H1 (cell line): ENCODE results near the gene HDC. TPM values are rescaled to one million over a fixed set of nuclear protein-coding genes. Genes with fewer than 3 reads are reported as not detected.

ENCODE experiments used
- CTCF ChIA-PET: fragments of 300-600 bp; sonication (Branson Sonifier 250); formaldehyde crosslinking; loops from one replicate; lab custom pipeline; 2021; ENCODE audit not compliant: partially characterized antibody; lab: Charles Lee
- POLR2A ChIA-PET: fragments of 300-600 bp; sonication (Branson Sonifier 250); formaldehyde crosslinking; loops from one replicate; lab custom pipeline; 2021; ENCODE audit warnings: inconsistent platforms; ENCODE audit not compliant: partially characterized antibody; lab: Charles Lee
- DNase-seq, 2 experiments: peaks; one replicate each; pipeline versions ENCODE4 v3.0.0 to v3.0.0-alpha.2; 2010 to 2022; ENCODE audit warnings: low spot score in 2 of 2, low read depth in 1 of 2, mixed read lengths in 1 of 2
- FAIRE-seq: peaks from 2 replicates; lab custom pipeline; 2011; peaks lifted over from hg19 to GRCh38; lab: Jason Lieb, UNC
- H2AFZ ChIP-seq: 2 replicates; pipeline ENCODE4 v1.8.1; 2012; ENCODE audit warnings: low read length, inconsistent platforms
- H2AK5ac ChIP-seq: 2 replicates; pipeline ENCODE4 v1.6.1; 2013; ENCODE audit warnings: low read depth, low read length
- H2BK120ac ChIP-seq: replicated peaks from 2 replicates; pipeline ENCODE3; 2013; ENCODE audit warnings: low read depth, low read length, inconsistent platforms
- H2BK12ac ChIP-seq: 2 replicates; pipeline ENCODE4 v1.6.1; 2013; ENCODE audit warnings: low read depth, low read length
- H2BK15ac ChIP-seq: 2 replicates; pipeline ENCODE4 v1.6.1; 2013; ENCODE audit warnings: low read length
- H2BK20ac ChIP-seq: 2 replicates; pipeline ENCODE4 v1.6.1; 2013; ENCODE audit warnings: low read length
- H2BK5ac ChIP-seq: 2 replicates; pipeline ENCODE4 v1.6.1; 2013; ENCODE audit warnings: low read depth, low read length
- H3K14ac ChIP-seq: 2 replicates; pipeline ENCODE4 v1.6.1; 2013; ENCODE audit warnings: inconsistent platforms; ENCODE audit not compliant: insufficient read length
- H3K18ac ChIP-seq: 2 replicates; pipeline ENCODE4 v1.6.1; 2013; ENCODE audit warnings: low read length; ENCODE audit errors: extremely low read depth
- H3K23ac ChIP-seq: 2 replicates; pipeline ENCODE4 v1.6.1; 2013; ENCODE audit warnings: inconsistent platforms; ENCODE audit not compliant: insufficient read length
- H3K23me2 ChIP-seq: 2 replicates; pipeline ENCODE4 v1.6.1; 2013; ENCODE audit warnings: low read depth, low read length
- H3K27ac ChIP-seq: 2 replicates; pipeline ENCODE4 v1.6.1; 2011; ENCODE audit warnings: low read depth, low read length, inconsistent platforms
- H3K27me3 ChIP-seq, 4 experiments: replicated peaks in 1 of 4; 1 replicate in 1 of 4; 2 replicates in 3 of 4; pipeline versions ENCODE4 v1.6.1 to v1.8.1; 2011 to 2013; ENCODE audit warnings: low read length in 3 of 4, mild to moderate bottlenecking in 3 of 4, inconsistent platforms in 2 of 4, mixed read lengths in 2 of 4, moderate library complexity in 1 of 4; ENCODE audit not compliant: control insufficient read depth in 3 of 4, insufficient read depth in 3 of 4; ENCODE audit errors: extremely low read depth in 1 of 4
- H3K36me3 ChIP-seq, 4 experiments: 2 replicates each; pipeline versions ENCODE4 v1.6.1 to v1.8.1; 2011 to 2013; ENCODE audit warnings: mild to moderate bottlenecking in 4 of 4, low read length in 3 of 4, moderate library complexity in 2 of 4, control low read depth in 1 of 4, inconsistent platforms in 1 of 4; ENCODE audit not compliant: insufficient read depth in 4 of 4, control insufficient read depth in 2 of 4
- H3K4ac ChIP-seq: replicated peaks from 2 replicates; pipeline ENCODE3; 2013; ENCODE audit warnings: low read length, low read depth, mixed read lengths, inconsistent platforms; ENCODE audit not compliant: insufficient read length
- H3K4me1 ChIP-seq, 4 experiments: replicated peaks in 1 of 4; 1 replicate in 1 of 4; 2 replicates in 3 of 4; pipeline versions ENCODE4 v1.6.1 to v1.8.1; 2011 to 2013; ENCODE audit warnings: low read length in 3 of 4, inconsistent platforms in 2 of 4, mixed read lengths in 1 of 4; ENCODE audit not compliant: insufficient read depth in 4 of 4, control insufficient read depth in 3 of 4
- H3K4me2 ChIP-seq, 2 experiments: 2 replicates each; pipeline versions ENCODE4 v1.6.1 to v1.8.1; 2011 to 2013; ENCODE audit warnings: low read depth in 2 of 2, low read length in 2 of 2, control low read depth in 1 of 2, inconsistent platforms in 1 of 2, mild to moderate bottlenecking in 1 of 2; ENCODE audit not compliant: insufficient read depth in 1 of 2
- H3K4me3 ChIP-seq, 4 experiments: fragments of 200-600, 300-600 bp in 1 of 4; sonication (generic), shearing (Covaris generic), sonication (Bioruptor Twin) in 1 of 4; 2 replicates each; pipeline versions ENCODE4 v1.5.1 to v1.8.1; 2011 to 2016; ENCODE audit warnings: low read length in 4 of 4, low read depth in 3 of 4, control low read depth in 2 of 4, inconsistent platforms in 2 of 4, mild to moderate bottlenecking in 2 of 4, mixed read lengths in 1 of 4, moderate library complexity in 1 of 4; ENCODE audit not compliant: insufficient read depth in 2 of 4; ENCODE audit errors: extremely low read depth in 1 of 4
- H3K56ac ChIP-seq: replicated peaks from 2 replicates; pipeline ENCODE3; 2013; ENCODE audit warnings: low read depth, mild to moderate bottlenecking, mixed read lengths, low read length, inconsistent platforms; ENCODE audit not compliant: insufficient read length
- H3K79me1 ChIP-seq: 2 replicates; pipeline ENCODE4 v1.6.1; 2013; ENCODE audit warnings: low read depth, low read length, control low read depth
- H3K79me2 ChIP-seq, 2 experiments: 2 replicates each; pipeline versions ENCODE4 v1.6.1 to v1.8.1; 2012 to 2013; ENCODE audit warnings: low read length in 2 of 2, mild to moderate bottlenecking in 2 of 2, inconsistent platforms in 1 of 2; ENCODE audit not compliant: insufficient read depth in 2 of 2, control insufficient read depth in 1 of 2
- H3K9ac ChIP-seq, 4 experiments: replicated peaks in 1 of 4; 1 replicate in 1 of 4; 2 replicates in 3 of 4; pipeline versions ENCODE4 v1.6.1 to v1.8.1; 2011 to 2013; ENCODE audit warnings: low read depth in 3 of 4, low read length in 3 of 4, control low read depth in 2 of 4, mild to moderate bottlenecking in 2 of 4, moderate library complexity in 2 of 4, inconsistent platforms in 1 of 4; ENCODE audit errors: extremely low read depth in 1 of 4
- H3K9me3 ChIP-seq, 2 experiments: 2 replicates each; pipeline versions ENCODE4 v1.6.1 to v1.8.1; 2012 to 2013; ENCODE audit warnings: mild to moderate bottlenecking in 2 of 2, moderate library complexity in 2 of 2, control low read depth in 1 of 2, inconsistent platforms in 1 of 2, low read depth in 1 of 2, low read length in 1 of 2, mixed read lengths in 1 of 2; ENCODE audit not compliant: insufficient read depth in 2 of 2
- H4K20me1 ChIP-seq, 2 experiments: replicated peaks in 1 of 2; 2 replicates each; pipeline versions ENCODE3 to v1.8.1; 2011 to 2013; ENCODE audit warnings: inconsistent platforms in 2 of 2, low read length in 2 of 2, mild to moderate bottlenecking in 1 of 2; ENCODE audit not compliant: insufficient read depth in 2 of 2, control insufficient read depth in 1 of 2
- H4K5ac ChIP-seq: 2 replicates; pipeline ENCODE4 v1.6.1; 2013; ENCODE audit warnings: low read length, low read depth, mixed read lengths, inconsistent platforms; ENCODE audit not compliant: insufficient read length
- H4K8ac ChIP-seq: 2 replicates; pipeline ENCODE4 v1.8.0; 2013; ENCODE audit warnings: mild to moderate bottlenecking, moderate library complexity, low read length, inconsistent platforms; ENCODE audit not compliant: insufficient read depth; ENCODE audit errors: extremely low read depth
- H4K91ac ChIP-seq: replicated peaks from 2 replicates; pipeline ENCODE3; 2013; ENCODE audit warnings: low read length, mixed read lengths, inconsistent platforms; ENCODE audit not compliant: insufficient read length
- FOSL1 ChIP-seq: IDR thresholded peaks from 2 replicates; pipeline ENCODE4 v1.6.1; 2011; ENCODE audit warnings: mild to moderate bottlenecking, low read depth, low read length, moderate library complexity; ENCODE audit not compliant: insufficient read depth
- MAX ChIP-seq: IDR thresholded peaks from 2 replicates; pipeline ENCODE4 v1.6.1; 2012; ENCODE audit warnings: inconsistent platforms
- SP2 ChIP-seq: IDR thresholded peaks from 2 replicates; pipeline ENCODE4 v1.6.1; 2012; ENCODE audit warnings: mild to moderate bottlenecking, low read length, inconsistent platforms
- SP4 ChIP-seq: IDR thresholded peaks from 2 replicates; pipeline ENCODE4 v1.6.1; 2012; ENCODE audit warnings: low read length, inconsistent platforms
- WGBS, 2 experiments: shearing (Covaris generic) in 1 of 2; methylation state at CpG; one replicate each; pipeline versions ENCODE4 v1.1.6 to v1.1.7; 2013 to 2015; ENCODE audit warnings: low lambda C conversion rate in 2 of 2, mixed read lengths in 2 of 2, inconsistent platforms in 1 of 2, low coverage in 1 of 2, missing lambda C conversion rate in 1 of 2; ENCODE audit not compliant: insufficient replicate concordance in 2 of 2, insufficient coverage in 1 of 2, insufficient read length in 1 of 2; ENCODE audit errors: extremely low coverage in 1 of 2, missing lambda C conversion rate in 1 of 2; 5-methylcytosine and 5-hydroxymethylcytosine counted together
- polyA plus RNA-seq, 7 experiments: library from polyadenylated mRNA; depleted of rRNA in 3 of 7; stranded (reverse) in 5 of 7; unstranded in 2 of 7; fragments of >200 nt in 5 of 7; fragments of 200-250 nt in 2 of 7; gene quantifications; 1 replicate in 5 of 7; 2 replicates in 1 of 7; 4 replicates in 1 of 7; pipeline versions ENCODE4 v1.2.1 to v1.2.3, GENCODE V29; 2011 to 2013; ENCODE audit warnings: missing spikeins in 2 of 7, mixed read lengths in 2 of 7
- total RNA-seq: library from RNA; stranded (reverse); fragmentation: NEBNext Ultra II Directional; extraction: Animal tissue kit (Norgen Biotek cat#: 25700); gene quantifications from 2 replicates; pipeline ENCODE4 v1.2.1, GENCODE V29; 2021

Gene HDC
- total and polyA plus RNA-seq, 2 of the 8 experiments (the other 6 are each of a cell fraction or from before 2014, with no cell fraction given) = 0.20 to 0.22 TPM

GRCh38 chr15:50302581-50302980 lies 37.1 kb upstream of the HDC start:
- H3K36me3 ChIP-seq = peaks cover 0 to 30% (median 10%) of the 10 kb centered on the region in 4 experiments; a peak in 5 of 8 replicates
- POLR2A ChIA-PET = no interaction called here
- TF ChIP-seq SP4 (no peak), FOSL1 (no peak), SP2 (no peak), MAX (no peak)

More at GRCh38 chr15:50302581-50302980, 37.1 kb upstream of the HDC start:
- H3K4me1 ChIP-seq = no peaks in the 10 kb centered on the region
- DNase-seq = no peak
- no peak overlapping the region for H3K4me2 ChIP-seq
- no peak overlapping the region for H2BK20ac ChIP-seq
- H2BK120ac ChIP-seq = no peak overlapping the region
- no peak overlapping the region for H3K27ac ChIP-seq
- no peaks in the 10 kb centered on the region; a peak in 1 of 4 replicates for H3K9me3 ChIP-seq
- no peak overlapping the region for H4K91ac ChIP-seq
- H2BK15ac ChIP-seq = no peak overlapping the region
- no peak overlapping the region for H2AFZ ChIP-seq
- H3K4ac ChIP-seq = no peak overlapping the region
- no peaks in the 10 kb centered on the region for H3K79me1 ChIP-seq
- no peak overlapping the region for H3K56ac ChIP-seq
- H4K5ac ChIP-seq = no peak overlapping the region
- no peak overlapping the region for H3K14ac ChIP-seq
- no peak for FAIRE-seq
- H3K27me3 ChIP-seq = no peaks in the 10 kb centered on the region
- H2AK5ac ChIP-seq = no peak overlapping the region
- no peak overlapping the region for H2BK12ac ChIP-seq
- no peaks in the 10 kb centered on the region for H3K23me2 ChIP-seq
- no CpG with 5 or more reads among the region's 1 CpG for WGBS, 2 experiments
- no peak overlapping the region for H3K18ac ChIP-seq
- H3K23ac ChIP-seq = no peak overlapping the region
- no peak overlapping the region for H3K4me3 ChIP-seq
- no peaks in the 10 kb centered on the region for H4K20me1 ChIP-seq
- CTCF ChIA-PET = interaction anchor here (2.5 kb wide), 1 partner anchor 13 kb away, joined by 12 read pairs; no protein-coding TSS in a partner anchor
- H4K8ac ChIP-seq = no peak overlapping the region
- no peaks in the 10 kb centered on the region for H3K79me2 ChIP-seq
- no peak overlapping the region for H3K9ac ChIP-seq
- H2BK5ac ChIP-seq = no peak overlapping the region
